ENCODE measurements around the gene EP400. TPM values are rescaled to one million over a fixed set of nuclear protein-coding genes. Genes with fewer than 3 reads are reported as not detected.

The EP400 gene
- total RNA-seq, 1 experiment from 2014 or later, result 60.5 TPM

DNA sequence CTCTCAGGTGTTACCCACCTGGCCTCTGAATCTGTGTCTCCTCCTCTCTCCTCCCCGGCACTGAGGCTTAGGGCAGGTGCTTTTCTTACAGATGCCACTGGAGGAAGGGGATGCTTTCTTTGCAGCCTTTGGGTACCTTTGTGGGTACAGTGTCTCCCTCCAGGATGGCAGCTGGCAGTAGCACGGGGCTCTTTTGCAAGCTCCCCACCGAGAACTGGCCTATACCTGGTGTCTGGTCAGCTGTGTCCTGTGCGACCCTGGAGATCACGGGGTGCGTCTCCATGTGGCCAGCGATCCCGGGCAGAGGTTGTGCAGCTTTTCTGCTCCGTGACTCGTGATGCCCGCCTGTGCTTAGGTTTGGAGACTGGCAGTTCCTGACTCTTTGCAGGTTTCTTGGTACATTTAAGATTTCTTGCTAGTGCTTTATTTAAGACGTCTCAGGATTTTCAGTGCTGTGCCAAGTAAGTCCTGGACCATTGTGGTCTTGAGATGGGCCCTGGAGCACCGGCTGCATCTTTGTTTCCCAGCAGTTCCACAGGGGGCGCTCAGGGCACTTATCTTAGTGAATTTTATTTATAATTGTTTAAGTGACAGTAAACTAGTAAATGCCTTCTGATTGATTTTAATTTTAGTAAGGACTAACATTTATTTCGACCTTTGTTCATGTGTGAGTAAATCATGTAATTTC, 125.4 kb downstream of the EP400 start:
- no peaks in the 10 kb centered on the region for H3K4me1 ChIP-seq
- TF ChIP-seq, protein P1, sequence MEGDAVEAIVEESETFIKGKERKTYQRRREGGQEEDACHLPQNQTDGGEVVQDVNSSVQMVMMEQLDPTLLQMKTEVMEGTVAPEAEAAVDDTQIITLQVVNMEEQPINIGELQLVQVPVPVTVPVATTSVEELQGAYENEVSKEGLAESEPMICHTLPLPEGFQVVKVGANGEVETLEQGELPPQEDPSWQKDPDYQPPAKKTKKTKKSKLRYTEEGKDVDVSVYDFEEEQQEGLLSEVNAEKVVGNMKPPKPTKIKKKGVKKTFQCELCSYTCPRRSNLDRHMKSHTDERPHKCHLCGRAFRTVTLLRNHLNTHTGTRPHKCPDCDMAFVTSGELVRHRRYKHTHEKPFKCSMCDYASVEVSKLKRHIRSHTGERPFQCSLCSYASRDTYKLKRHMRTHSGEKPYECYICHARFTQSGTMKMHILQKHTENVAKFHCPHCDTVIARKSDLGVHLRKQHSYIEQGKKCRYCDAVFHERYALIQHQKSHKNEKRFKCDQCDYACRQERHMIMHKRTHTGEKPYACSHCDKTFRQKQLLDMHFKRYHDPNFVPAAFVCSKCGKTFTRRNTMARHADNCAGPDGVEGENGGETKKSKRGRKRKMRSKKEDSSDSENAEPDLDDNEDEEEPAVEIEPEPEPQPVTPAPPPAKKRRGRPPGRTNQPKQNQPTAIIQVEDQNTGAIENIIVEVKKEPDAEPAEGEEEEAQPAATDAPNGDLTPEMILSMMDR (IDR thresholded peaks at IDR 0.05; ENCODE audit: insufficient read depth in 1 of 2, low read depth in 1 of 2, low read length in 1 of 2, severe bottlenecking in 1 of 2, unreplicated experiment in 1 of 2), result peak; percentile 3 to 28
- Mint-ChIP-seq H3K27ac (ENCODE audit: unreplicated experiment) (no peak overlapping the region), H3K4me3 (ENCODE audit: unreplicated experiment) (no peak overlapping the region), H3K27me3 (ENCODE audit: insufficient read depth, unreplicated experiment) (no peaks in the 10 kb centered on the region), H3K4me1 (ENCODE audit: low read depth, unreplicated experiment) (no peaks in the 10 kb centered on the region), H3K36me3 (ENCODE audit: insufficient read depth, unreplicated experiment) (peaks cover 58% of the 10 kb centered on the region), H3K9me3 (ENCODE audit: unreplicated experiment) (no peaks in the 10 kb centered on the region)
- H3K36me3 ChIP-seq (ENCODE audit: control insufficient read depth, insufficient read depth, low read length), result no peaks in the 10 kb centered on the region
- intact Hi-C loops (cut with micrococcal nuclease; ENCODE audit: unreplicated experiment), result no loop called here
- no peak overlapping the region for H3K4me3 ChIP-seq (ENCODE audit: low read depth, low read length)
- BruUV-seq (replicated peaks), result no TSS peak
- H3K9me3 ChIP-seq, result no peaks in the 10 kb centered on the region
- ChIA-PET POLR2A (no interaction called here), CTCF (no interaction called here)
- no peaks in the 10 kb centered on the region for H3K27me3 ChIP-seq (replicated peaks; ENCODE audit: control insufficient read depth, insufficient read depth, low read length)
- no peak for DNase-seq

GRCh38 chr12:132075714-132076553, 126.2 kb downstream of the EP400 start:
- peaks cover 60% of the 10 kb centered on the region for H3K36me3 Mint-ChIP-seq (ENCODE audit: insufficient read depth, unreplicated experiment)
- no peak overlapping the region for H3K27ac Mint-ChIP-seq (ENCODE audit: unreplicated experiment)
- no peaks in the 10 kb centered on the region for H3K27me3 Mint-ChIP-seq (ENCODE audit: insufficient read depth, unreplicated experiment)

DNA sequence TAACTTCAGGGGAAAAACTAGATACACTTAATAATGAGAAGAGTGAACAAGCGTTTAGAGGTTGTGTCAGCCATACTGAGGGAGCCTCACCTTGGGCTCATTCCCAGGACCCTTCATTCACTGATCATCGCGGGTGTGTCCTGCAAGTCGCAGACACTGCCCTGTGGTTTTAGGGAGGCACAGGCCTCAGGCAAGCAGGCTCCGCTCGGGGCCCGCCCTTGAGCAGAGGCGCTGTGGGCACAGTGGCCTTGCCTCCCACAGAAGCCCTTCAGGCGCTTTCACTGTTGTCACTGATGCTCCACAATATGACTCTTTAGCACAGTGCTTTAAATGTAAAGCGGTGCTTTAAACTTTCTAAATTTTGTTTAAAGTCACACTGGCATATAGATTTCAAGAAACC, 127.0 kb downstream of the EP400 start:
- Mint-ChIP-seq H3K27ac (ENCODE audit: unreplicated experiment) (no peak overlapping the region), H3K4me3 (ENCODE audit: unreplicated experiment) (no peak overlapping the region), H3K9me3 (ENCODE audit: unreplicated experiment) (no peaks in the 10 kb centered on the region), H3K36me3 (ENCODE audit: insufficient read depth, unreplicated experiment) (peaks cover 61% of the 10 kb centered on the region), H3K27me3 (ENCODE audit: insufficient read depth, unreplicated experiment) (no peaks in the 10 kb centered on the region), H3K4me1 (ENCODE audit: low read depth, unreplicated experiment) (no peaks in the 10 kb centered on the region)
- ChIA-PET CTCF (interaction anchor here (0.6 to 0.7 kb wide), 2 partner anchors 274 to 536 kb away, joined by 3 to 7 read pairs; no protein-coding TSS in a partner anchor), POLR2A (interaction anchor here (0.6 to 0.7 kb wide), 3 partner anchors 30 to 353 kb away, joined by 3 to 8 read pairs (median 7); no protein-coding TSS in a partner anchor)
- Histone ChIP-seq H3K9me3 (no peaks in the 10 kb centered on the region), H3K27me3 (replicated peaks; ENCODE audit: control insufficient read depth, insufficient read depth, low read length) (no peaks in the 10 kb centered on the region), H3K36me3 (ENCODE audit: control insufficient read depth, insufficient read depth, low read length) (no peaks in the 10 kb centered on the region), H3K4me1 (no peaks in the 10 kb centered on the region), H3K4me3 (ENCODE audit: low read depth, low read length) (no peak overlapping the region)
- TF ChIP-seq, protein P1 (IDR thresholded peaks at IDR 0.05; ENCODE audit: insufficient read depth in 1 of 2, low read depth in 1 of 2, low read length in 1 of 2, severe bottlenecking in 1 of 2, unreplicated experiment in 1 of 2), result no peak
- DNase-seq, result no peak
- no TSS peak for BruUV-seq (replicated peaks)
- intact Hi-C loops (cut with micrococcal nuclease; ENCODE audit: unreplicated experiment), result no loop called here

More at GRCh38 chr12:132075714-132076553, 126.2 kb downstream of the EP400 start:
- DNase-seq, result no peak
- CTCF ChIA-PET, result interaction anchor here (0.6 to 0.7 kb wide), 2 partner anchors 274 to 535 kb away, joined by 3 to 7 read pairs; no protein-coding TSS in a partner anchor
- Mint-ChIP-seq H3K4me1 (ENCODE audit: low read depth, unreplicated experiment) (no peaks in the 10 kb centered on the region), H3K9me3 (ENCODE audit: unreplicated experiment) (no peaks in the 10 kb centered on the region), H3K4me3 (ENCODE audit: unreplicated experiment) (no peak overlapping the region)
- H3K4me1 ChIP-seq, result no peaks in the 10 kb centered on the region
- H3K9me3 ChIP-seq, result no peaks in the 10 kb centered on the region
- TF ChIP-seq, protein P1 (IDR thresholded peaks at IDR 0.05; ENCODE audit: insufficient read depth in 1 of 2, low read depth in 1 of 2, low read length in 1 of 2, severe bottlenecking in 1 of 2, unreplicated experiment in 1 of 2), result no peak
- no TSS peak for BruUV-seq (replicated peaks)
- no peaks in the 10 kb centered on the region for H3K36me3 ChIP-seq (ENCODE audit: control insufficient read depth, insufficient read depth, low read length)
- POLR2A ChIA-PET, result interaction anchor here (0.6 to 0.7 kb wide), 3 partner anchors 29 to 354 kb away, joined by 3 to 8 read pairs (median 7); no protein-coding TSS in a partner anchor
- no peaks in the 10 kb centered on the region for H3K27me3 ChIP-seq (replicated peaks; ENCODE audit: control insufficient read depth, insufficient read depth, low read length)
- intact Hi-C loops (cut with micrococcal nuclease; ENCODE audit: unreplicated experiment), result no loop called here
- H3K4me3 ChIP-seq (ENCODE audit: low read depth, low read length), result no peak overlapping the region

Data from Caco-2 (cell line).